HUES6 (cell line): ENCODE data around the gene DICER1.
A peak's percentile ranks its signal among the peaks of the same experiment; 100 is the strongest.

Source experiments
- H3K27ac ChIP-seq: 2 replicates; pipeline ENCODE4 v1.7.0; 2013; ENCODE audit warnings: low read depth, mild to moderate bottlenecking, low read length, inconsistent platforms
- H3K27me3 ChIP-seq: 2 replicates; pipeline ENCODE4 v1.6.1; 2013; ENCODE audit warnings: low read length; ENCODE audit not compliant: control insufficient read depth, insufficient read depth
- H3K36me3 ChIP-seq: 2 replicates; pipeline ENCODE4 v1.6.1; 2013; ENCODE audit warnings: low read length; ENCODE audit not compliant: control insufficient read depth, insufficient read depth
- H3K4me1 ChIP-seq: 2 replicates; pipeline ENCODE4 v1.6.1; 2013; ENCODE audit warnings: low read length; ENCODE audit not compliant: control insufficient read depth, insufficient read depth
- H3K4me3 ChIP-seq: 2 replicates; pipeline ENCODE4 v1.5.1; 2013; ENCODE audit warnings: low read depth, low read length
- H3K9ac ChIP-seq: one replicate; pipeline ENCODE4 v1.6.1; 2013; ENCODE audit warnings: mild to moderate bottlenecking, low read length
- H3K9me3 ChIP-seq: 2 replicates; pipeline ENCODE4 v1.6.1; 2013; ENCODE audit warnings: low read depth, low read length; ENCODE audit not compliant: control insufficient read depth, insufficient read depth

DICER1 gene

DNA sequence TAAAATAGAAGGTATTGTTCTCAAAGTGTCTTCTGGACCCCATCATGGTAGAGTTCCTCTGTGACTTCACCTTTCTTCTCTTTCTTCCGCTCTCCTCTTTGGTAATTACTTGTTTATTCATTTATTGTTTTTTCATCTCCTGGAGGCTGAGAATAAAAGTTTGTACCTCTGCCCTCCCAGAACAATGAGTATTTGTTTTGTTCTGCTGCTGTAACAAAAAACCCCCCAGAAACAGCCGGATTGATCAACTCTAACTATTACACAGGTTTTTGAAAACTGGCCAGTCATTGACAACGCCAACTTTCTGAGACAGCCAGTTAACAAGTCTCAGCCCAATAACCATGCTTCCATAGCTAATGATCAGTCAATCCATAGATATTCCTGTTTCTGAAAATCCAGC is 8.2 kb upstream of the DICER1 start:
- no peaks in the 10 kb centered on the region for H3K27me3 ChIP-seq
- H3K4me1 ChIP-seq: peaks cover 16% of the 10 kb centered on the region
- H3K4me3 ChIP-seq: no peak overlapping the region
- no peak overlapping the region for H3K9ac ChIP-seq
- H3K9me3 ChIP-seq: peaks cover 32% of the 10 kb centered on the region
- no peak overlapping the region for H3K27ac ChIP-seq
- no peaks in the 10 kb centered on the region; the same call in 1 of the 2 replicates for H3K36me3 ChIP-seq

- Histone ChIP-seq H3K9me3 (peaks cover 32% of the 10 kb centered on the region), H3K36me3 (no peaks in the 10 kb centered on the region; the same call in 1 of the 2 replicates), H3K4me3 (no peak overlapping the region), H3K27ac (no peak overlapping the region), H3K4me1 (peaks cover 16% of the 10 kb centered on the region), H3K9ac (no peak overlapping the region), H3K27me3 (no peaks in the 10 kb centered on the region)
Measured at GRCh38 chr14:95164506-95164905, 7.2 kb upstream of the DICER1 start.

DNA sequence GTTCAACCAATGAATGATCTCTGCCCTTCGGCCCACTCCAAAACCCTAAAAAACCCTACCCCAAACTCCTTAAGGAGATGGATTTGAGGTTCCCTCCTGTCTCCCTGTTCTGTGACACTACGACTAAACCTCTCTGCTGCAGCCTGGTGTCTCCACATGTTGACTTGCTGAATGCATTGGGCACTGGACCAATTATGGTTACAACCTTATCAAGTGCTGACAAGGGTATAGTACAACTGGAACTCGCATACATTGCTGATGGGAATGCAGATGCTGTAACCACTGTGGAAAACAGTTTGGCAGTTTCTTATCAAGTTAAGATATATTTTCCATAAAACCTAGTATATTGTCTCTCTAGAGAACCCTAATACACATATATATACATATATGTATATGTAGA is 6.3 kb upstream of the DICER1 start:
- Histone ChIP-seq H3K9me3 (peaks cover 30% of the 10 kb centered on the region), H3K27ac (no peak overlapping the region), H3K36me3 (no peaks in the 10 kb centered on the region; the same call in 1 of the 2 replicates), H3K4me1 (peaks cover 16% of the 10 kb centered on the region), H3K9ac (no peak overlapping the region), H3K4me3 (no peak overlapping the region), H3K27me3 (no peaks in the 10 kb centered on the region)

GRCh38 chr14:95163132-95163531 is 5.8 kb upstream of the DICER1 start:
- H3K27me3 ChIP-seq: no peaks in the 10 kb centered on the region
- peaks cover 30% of the 10 kb centered on the region for H3K9me3 ChIP-seq
- no peak overlapping the region for H3K4me3 ChIP-seq
- H3K4me1 ChIP-seq: peaks cover 16% of the 10 kb centered on the region
- H3K36me3 ChIP-seq: no peaks in the 10 kb centered on the region; the same call in 1 of the 2 replicates
- no peak overlapping the region for H3K9ac ChIP-seq
- H3K27ac ChIP-seq: no peak overlapping the region

DNA sequence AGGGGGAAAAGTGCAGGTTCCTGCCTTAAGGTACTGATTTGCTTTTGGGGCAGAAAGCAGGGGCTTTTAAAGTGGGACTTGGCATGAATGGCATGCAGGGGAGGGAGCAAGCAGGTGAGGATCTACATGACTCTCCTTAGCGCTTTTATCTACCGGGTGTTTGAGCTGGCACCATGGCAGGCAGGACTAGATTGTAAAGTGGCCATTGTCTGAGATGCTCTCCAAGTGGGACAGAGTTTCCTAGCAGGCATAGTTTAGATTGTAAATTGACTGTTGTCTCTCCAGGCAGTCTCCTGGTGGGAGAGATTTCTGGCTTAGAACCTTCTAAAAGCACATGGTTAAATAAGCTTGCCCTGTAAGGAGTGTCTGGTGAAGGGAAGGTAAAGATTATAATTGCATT is 5.3 kb upstream of the DICER1 start:
- H3K27me3 ChIP-seq: no peaks in the 10 kb centered on the region
- H3K36me3 ChIP-seq: no peaks in the 10 kb centered on the region; the same call in 1 of the 2 replicates
- peaks cover 26% of the 10 kb centered on the region for H3K9me3 ChIP-seq
- no peak overlapping the region for H3K27ac ChIP-seq
- no peak overlapping the region for H3K9ac ChIP-seq
- no peak overlapping the region for H3K4me3 ChIP-seq
- peaks cover 16% of the 10 kb centered on the region for H3K4me1 ChIP-seq

DNA sequence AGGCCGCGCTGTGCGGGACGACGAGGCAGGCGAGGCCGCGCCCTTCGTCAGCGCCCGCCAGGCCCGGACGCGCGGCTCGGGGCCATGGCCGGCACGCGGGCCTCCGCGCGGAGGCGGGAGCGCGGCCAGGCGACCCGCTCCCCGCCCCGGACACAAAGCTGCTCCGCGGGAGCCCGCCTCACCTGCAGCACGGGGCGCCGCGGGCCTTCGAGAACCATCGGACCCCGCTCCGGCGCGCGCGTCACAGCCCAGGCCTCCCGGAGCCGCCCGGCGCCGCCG is 342 bp downstream of the DICER1 start:
- Histone ChIP-seq H3K27ac (peak overlapping the region; percentile 67; the same call in 1 of the 2 replicates), H3K9me3 (no peaks in the 10 kb centered on the region), H3K4me1 (peaks cover 16% of the 10 kb centered on the region), H3K9ac (peak overlapping the region; percentile 97), H3K4me3 (peak overlapping the region; percentile 93), H3K36me3 (no peaks in the 10 kb centered on the region), H3K27me3 (no peaks in the 10 kb centered on the region)

- Histone ChIP-seq H3K9me3 (no peaks in the 10 kb centered on the region), H3K4me1 (peaks cover 18% of the 10 kb centered on the region), H3K27me3 (no peaks in the 10 kb centered on the region), H3K4me3 (peak overlapping the region; percentile 93), H3K36me3 (no peaks in the 10 kb centered on the region), H3K9ac (peak overlapping the region; percentile 97), H3K27ac (0 out of 2 replicates have a peak overlapping the region, but pooled peaks have one; percentile 4)
Measured at GRCh38 chr14:95156161-95157047, 925 bp downstream of the DICER1 start.

DNA sequence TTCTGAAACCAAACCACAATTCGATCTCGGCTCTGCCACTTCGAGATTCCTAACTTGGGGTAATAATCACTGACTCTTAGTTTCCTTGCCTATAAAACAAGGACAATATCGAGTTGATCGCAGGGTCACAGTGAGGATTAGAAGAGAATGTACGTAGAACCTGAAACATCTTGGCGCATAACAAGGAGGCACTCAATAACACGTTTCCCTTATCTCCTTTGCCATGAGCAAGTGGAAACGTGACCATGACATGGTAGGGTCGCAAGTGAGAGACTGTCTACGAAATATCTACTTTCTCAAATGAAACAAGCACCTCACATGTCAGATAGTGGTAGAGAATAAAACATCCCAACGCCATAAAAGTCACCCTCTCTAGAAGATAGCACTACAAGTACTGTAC is 2.3 kb downstream of the DICER1 start:
- Histone ChIP-seq H3K9me3 (no peaks in the 10 kb centered on the region), H3K4me3 (peak overlapping the region; percentile 93), H3K27ac (no peak overlapping the region), H3K36me3 (no peaks in the 10 kb centered on the region), H3K27me3 (no peaks in the 10 kb centered on the region), H3K4me1 (peaks cover 18% of the 10 kb centered on the region), H3K9ac (no peak overlapping the region)

DNA sequence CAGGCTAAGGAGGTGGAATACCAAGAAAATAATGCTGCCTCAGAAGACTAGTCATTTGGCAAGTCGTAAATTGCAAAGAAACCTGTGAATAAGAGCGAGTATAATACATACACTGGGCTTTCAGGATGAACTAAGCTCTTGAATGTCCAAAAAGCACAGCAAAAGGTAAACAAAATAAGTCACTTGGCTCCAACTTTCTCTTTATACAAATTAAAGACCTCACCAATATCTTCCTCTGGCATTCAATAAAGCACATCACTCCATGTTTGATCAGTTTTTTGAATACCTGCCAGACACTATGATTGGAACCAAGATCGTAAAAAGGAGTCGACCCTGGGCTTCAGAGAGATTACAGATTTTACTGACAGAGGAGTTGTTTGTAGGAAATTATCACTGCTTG is 3.5 kb downstream of the DICER1 start:
- Histone ChIP-seq H3K9me3 (no peaks in the 10 kb centered on the region), H3K27ac (no peak overlapping the region), H3K9ac (no peak overlapping the region), H3K4me1 (peaks cover 18% of the 10 kb centered on the region), H3K4me3 (no peak overlapping the region), H3K36me3 (no peaks in the 10 kb centered on the region), H3K27me3 (no peaks in the 10 kb centered on the region)

DNA sequence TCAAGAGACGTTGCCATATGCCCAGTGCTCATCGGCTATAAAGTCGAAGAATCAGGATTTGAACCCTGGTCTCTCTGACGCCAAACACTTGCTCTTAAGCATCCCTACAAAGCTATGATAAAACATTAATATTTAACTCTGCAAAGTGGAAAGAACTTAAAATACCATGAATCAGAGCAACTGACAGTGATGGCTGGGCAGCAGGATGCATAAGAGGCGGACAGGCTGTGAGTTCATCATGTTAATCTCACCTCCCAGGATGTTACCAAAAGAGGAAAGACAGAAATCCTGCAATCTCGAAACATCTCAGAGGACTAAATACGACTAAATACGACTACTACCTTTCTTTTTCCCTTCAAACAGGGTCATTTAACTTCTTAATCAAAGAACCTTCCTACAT is 5.8 kb downstream of the DICER1 start:
- Histone ChIP-seq H3K4me3 (no peak overlapping the region), H3K27me3 (no peaks in the 10 kb centered on the region), H3K9ac (no peak overlapping the region), H3K4me1 (peaks cover 26% of the 10 kb centered on the region), H3K36me3 (no peaks in the 10 kb centered on the region), H3K27ac (no peak overlapping the region), H3K9me3 (peaks cover 2% of the 10 kb centered on the region; the same call in 1 of the 2 replicates)

DNA sequence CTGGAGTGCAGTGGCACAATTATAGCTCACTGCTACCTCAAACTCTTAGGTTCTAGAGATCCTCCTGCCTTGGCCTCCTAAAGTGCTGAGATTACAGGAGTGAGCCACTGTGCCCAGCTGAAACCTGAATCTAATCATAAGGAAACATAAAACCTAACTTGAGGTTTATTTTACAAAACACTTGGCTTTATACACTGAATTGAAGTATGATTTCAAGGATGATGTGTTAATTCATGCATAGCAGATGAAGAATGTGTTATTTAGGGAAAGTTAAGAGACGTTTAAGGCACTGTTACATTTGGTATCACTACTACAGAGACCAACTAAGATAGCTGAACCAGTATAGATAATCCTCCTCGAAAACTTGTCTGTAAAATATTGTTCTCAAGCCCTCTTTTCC is 6.4 kb downstream of the DICER1 start:
- Histone ChIP-seq H3K9me3 (peaks cover 5% of the 10 kb centered on the region; the same call in 1 of the 2 replicates), H3K27ac (no peak overlapping the region), H3K4me1 (peaks cover 29% of the 10 kb centered on the region), H3K9ac (no peak overlapping the region), H3K36me3 (no peaks in the 10 kb centered on the region), H3K27me3 (no peaks in the 10 kb centered on the region), H3K4me3 (no peak overlapping the region)
